Fibroblast of mammary gland (primary cell): ENCODE measurements around the gene BDKRB2.

Experiments
- DNase-seq: peaks from one replicate; pipeline ENCODE4 v3.0.0-alpha.2; 2010; ENCODE audit warnings: low read depth
- H3K4me3 ChIP-seq: 2 replicates; pipeline ENCODE4 v1.5.1; 2011; ENCODE audit warnings: low read depth, mild to moderate bottlenecking, low read length, moderate library complexity; ENCODE audit not compliant: control insufficient read depth
- TF ChIP-seq, protein P1 (sequence below): conservative IDR thresholded peaks from 2 replicates; pipeline ENCODE4 v1.5.1; 2011; ENCODE audit warnings: low read depth, low read length, inconsistent platforms; ENCODE audit not compliant: control insufficient read depth, insufficient read depth

The BDKRB2 gene

GRCh38 chr14:96233661-96234060 lies 29.0 kb downstream of the BDKRB2 start:
- H3K4me3 ChIP-seq = no peak overlapping the region
- no peak for DNase-seq
- TF ChIP-seq, protein P1, sequence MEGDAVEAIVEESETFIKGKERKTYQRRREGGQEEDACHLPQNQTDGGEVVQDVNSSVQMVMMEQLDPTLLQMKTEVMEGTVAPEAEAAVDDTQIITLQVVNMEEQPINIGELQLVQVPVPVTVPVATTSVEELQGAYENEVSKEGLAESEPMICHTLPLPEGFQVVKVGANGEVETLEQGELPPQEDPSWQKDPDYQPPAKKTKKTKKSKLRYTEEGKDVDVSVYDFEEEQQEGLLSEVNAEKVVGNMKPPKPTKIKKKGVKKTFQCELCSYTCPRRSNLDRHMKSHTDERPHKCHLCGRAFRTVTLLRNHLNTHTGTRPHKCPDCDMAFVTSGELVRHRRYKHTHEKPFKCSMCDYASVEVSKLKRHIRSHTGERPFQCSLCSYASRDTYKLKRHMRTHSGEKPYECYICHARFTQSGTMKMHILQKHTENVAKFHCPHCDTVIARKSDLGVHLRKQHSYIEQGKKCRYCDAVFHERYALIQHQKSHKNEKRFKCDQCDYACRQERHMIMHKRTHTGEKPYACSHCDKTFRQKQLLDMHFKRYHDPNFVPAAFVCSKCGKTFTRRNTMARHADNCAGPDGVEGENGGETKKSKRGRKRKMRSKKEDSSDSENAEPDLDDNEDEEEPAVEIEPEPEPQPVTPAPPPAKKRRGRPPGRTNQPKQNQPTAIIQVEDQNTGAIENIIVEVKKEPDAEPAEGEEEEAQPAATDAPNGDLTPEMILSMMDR = no peak

GRCh38 chr14:96235426-96235825 lies 30.8 kb downstream of the BDKRB2 start:
- TF ChIP-seq, protein P1 = no peak
- DNase-seq = no peak
- H3K4me3 ChIP-seq = no peak overlapping the region

DNA sequence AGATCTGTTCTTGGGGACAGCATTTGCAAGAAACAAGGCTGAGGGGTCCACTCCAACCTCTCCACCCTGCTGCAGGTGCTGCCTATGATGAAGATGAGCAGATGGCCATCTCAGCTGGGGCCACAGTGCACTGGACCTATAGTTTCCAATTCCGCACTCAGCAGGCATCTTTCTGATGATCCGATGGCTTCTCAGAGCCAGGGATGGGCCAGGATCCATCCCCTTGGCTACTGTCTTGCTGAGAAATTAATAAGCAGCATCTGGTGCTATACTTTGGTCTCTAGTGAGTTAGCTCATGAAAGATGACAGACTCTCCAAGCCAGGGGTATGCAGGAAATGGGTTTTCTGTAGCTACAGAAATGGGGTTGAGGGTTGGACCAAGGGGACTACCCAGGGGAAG lies 33.0 kb downstream of the BDKRB2 start:
- no peak for DNase-seq
- H3K4me3 ChIP-seq = no peak overlapping the region
- TF ChIP-seq, protein P1 = no peak

DNA sequence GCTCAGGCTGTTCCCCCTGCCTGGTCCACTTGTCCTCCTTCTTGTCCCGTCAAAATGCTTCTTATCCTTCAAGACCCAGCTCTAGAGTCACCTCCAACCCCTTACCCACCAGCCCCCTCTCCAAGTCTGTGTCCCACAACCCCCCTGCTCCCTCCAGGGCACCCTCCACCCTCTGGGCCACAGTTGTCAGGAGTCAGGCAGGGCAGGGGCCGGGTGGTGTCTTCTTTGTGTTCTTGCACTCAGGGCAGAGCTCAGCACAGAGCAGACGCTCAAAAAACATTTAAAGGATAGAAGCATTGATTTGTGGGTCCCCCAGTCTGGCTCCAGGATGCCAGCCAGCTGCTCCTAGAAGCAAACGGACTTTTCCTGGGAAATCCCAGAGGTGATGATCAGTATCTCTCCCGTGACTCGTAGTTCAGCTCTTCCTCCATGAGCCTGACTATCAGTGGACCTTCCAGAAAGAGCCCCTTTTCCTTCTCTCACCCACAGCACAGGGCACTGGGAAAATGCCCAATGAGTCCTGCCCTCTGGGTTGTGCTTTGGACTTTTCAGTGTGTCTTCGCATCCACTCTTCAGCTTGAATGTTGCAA lies 34.1 kb downstream of the BDKRB2 start:
- TF ChIP-seq, protein P1 = no peak
- H3K4me3 ChIP-seq = no peak overlapping the region
- no peak for DNase-seq

DNA sequence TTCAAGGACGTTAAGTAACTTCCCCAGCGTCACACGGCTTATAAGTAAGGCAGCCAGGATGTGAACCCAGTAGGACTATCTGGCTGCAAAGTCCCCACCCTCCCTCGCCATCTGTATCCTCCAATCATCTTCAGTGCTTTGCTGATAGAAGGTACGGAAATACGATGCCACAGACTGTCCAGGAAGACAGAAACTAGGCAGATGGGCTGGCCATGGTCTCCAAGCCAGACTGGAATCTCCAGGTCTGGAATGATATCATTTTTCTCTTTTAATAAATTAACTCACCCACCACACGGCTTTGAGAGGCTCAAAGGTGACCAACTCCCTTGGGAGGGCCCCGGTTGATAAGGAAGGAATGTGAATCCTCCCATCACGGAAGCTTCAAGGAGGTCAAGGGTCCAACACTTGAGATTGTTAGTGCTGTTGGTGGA lies 35.1 kb downstream of the BDKRB2 start:
- H3K4me3 ChIP-seq = no peak overlapping the region
- no peak for DNase-seq
- TF ChIP-seq, protein P1 = no peak

DNA sequence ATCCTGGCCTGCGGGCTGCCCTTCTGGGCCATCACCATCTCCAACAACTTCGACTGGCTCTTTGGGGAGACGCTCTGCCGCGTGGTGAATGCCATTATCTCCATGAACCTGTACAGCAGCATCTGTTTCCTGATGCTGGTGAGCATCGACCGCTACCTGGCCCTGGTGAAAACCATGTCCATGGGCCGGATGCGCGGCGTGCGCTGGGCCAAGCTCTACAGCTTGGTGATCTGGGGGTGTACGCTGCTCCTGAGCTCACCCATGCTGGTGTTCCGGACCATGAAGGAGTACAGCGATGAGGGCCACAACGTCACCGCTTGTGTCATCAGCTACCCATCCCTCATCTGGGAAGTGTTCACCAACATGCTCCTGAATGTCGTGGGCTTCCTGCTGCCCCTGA lies 36.0 kb downstream of the BDKRB2 start:
- no peak overlapping the region for H3K4me3 ChIP-seq
- TF ChIP-seq, protein P1 = no peak
- no peak for DNase-seq

- TF ChIP-seq, protein P1 = no peak
- DNase-seq = no peak
- no peak overlapping the region for H3K4me3 ChIP-seq
Observed at GRCh38 chr14:96242126-96242525, 37.5 kb downstream of the BDKRB2 start.
